ENCODE measurements around the gene TBXAS1.

Gene TBXAS1

GRCh38 chr7:139990571-139991268 is 161.7 kb downstream of the TBXAS1 start:
- Mint-ChIP-seq H3K36me3 (no peaks in the 10 kb centered on the region), H3K4me3 (no peak overlapping the region), H3K4me1 (no peaks in the 10 kb centered on the region), H3K27ac (no peak overlapping the region), H3K9me3 (no peaks in the 10 kb centered on the region)
- DNase-seq (ENCODE audit: low spot score in 2 of 2), result no peak
- ATAC-seq, result no peak

GRCh38 chr7:139991269-139991666 is 162.2 kb downstream of the TBXAS1 start:
- Mint-ChIP-seq H3K36me3 (no peaks in the 10 kb centered on the region), H3K27ac (no peak overlapping the region), H3K4me1 (no peaks in the 10 kb centered on the region), H3K9me3 (no peaks in the 10 kb centered on the region), H3K4me3 (no peak overlapping the region)
- DNase-seq (ENCODE audit: low spot score in 2 of 2) (no peak), ATAC-seq (no peak)

- no peak for ATAC-seq
- H3K27ac Mint-ChIP-seq, result no peak overlapping the region
- no peaks in the 10 kb centered on the region for H3K4me1 Mint-ChIP-seq
Measured at GRCh38 chr7:139991911-139992310, 162.8 kb downstream of the TBXAS1 start.

GRCh38 chr7:139992353-139993044 is 163.4 kb downstream of the TBXAS1 start:
- Mint-ChIP-seq H3K36me3 (no peaks in the 10 kb centered on the region), H3K4me3 (no peak overlapping the region), H3K9me3 (no peaks in the 10 kb centered on the region), H3K4me1 (no peaks in the 10 kb centered on the region), H3K27ac (no peak overlapping the region)
- ATAC-seq (no peak), DNase-seq (ENCODE audit: low spot score in 2 of 2) (no peak)

More at GRCh38 chr7:139991911-139992310, 162.8 kb downstream of the TBXAS1 start:
- Mint-ChIP-seq H3K4me3 (no peak overlapping the region), H3K9me3 (no peaks in the 10 kb centered on the region), H3K36me3 (no peaks in the 10 kb centered on the region)
- DNase-seq (ENCODE audit: low spot score in 2 of 2), result no peak

- Mint-ChIP-seq H3K36me3 (no peaks in the 10 kb centered on the region), H3K9me3 (no peaks in the 10 kb centered on the region), H3K4me1 (no peaks in the 10 kb centered on the region), H3K4me3 (no peak overlapping the region), H3K27ac (no peak overlapping the region)
- ATAC-seq (no peak), DNase-seq (ENCODE audit: low spot score in 2 of 2) (no peak)
Measured at GRCh38 chr7:139993169-139993568, 164.1 kb downstream of the TBXAS1 start.

- DNase-seq (ENCODE audit: low spot score in 2 of 2) (no peak), ATAC-seq (no peak)
- no peaks in the 10 kb centered on the region for H3K36me3 Mint-ChIP-seq
- no peak overlapping the region for H3K4me3 Mint-ChIP-seq
- H3K4me1 Mint-ChIP-seq, result no peaks in the 10 kb centered on the region
- no peaks in the 10 kb centered on the region for H3K9me3 Mint-ChIP-seq
- no peak overlapping the region for H3K27ac Mint-ChIP-seq
Measured at GRCh38 chr7:139993592-139993991, 164.5 kb downstream of the TBXAS1 start.

GRCh38 chr7:139994356-139994755 is 165.3 kb downstream of the TBXAS1 start:
- ATAC-seq (no peak), DNase-seq (ENCODE audit: low spot score in 2 of 2) (no peak)
- H3K36me3 Mint-ChIP-seq, result no peaks in the 10 kb centered on the region
- no peaks in the 10 kb centered on the region for H3K4me1 Mint-ChIP-seq
- H3K9me3 Mint-ChIP-seq, result no peaks in the 10 kb centered on the region
- H3K27ac Mint-ChIP-seq, result no peak overlapping the region
- H3K4me3 Mint-ChIP-seq, result no peak overlapping the region

- Mint-ChIP-seq H3K36me3 (no peaks in the 10 kb centered on the region), H3K4me1 (no peaks in the 10 kb centered on the region), H3K4me3 (no peak overlapping the region), H3K9me3 (no peaks in the 10 kb centered on the region), H3K27ac (no peak overlapping the region)
- DNase-seq (ENCODE audit: low spot score in 2 of 2), result no peak
- ATAC-seq, result no peak
Measured at GRCh38 chr7:139995017-139995915, 166.2 kb downstream of the TBXAS1 start.

- ATAC-seq (no peak), DNase-seq (ENCODE audit: low spot score in 2 of 2) (no peak)
Measured at GRCh38 chr7:139998572-139998971, 169.5 kb downstream of the TBXAS1 start.

GRCh38 chr7:139999516-139999915 is 170.5 kb downstream of the TBXAS1 start:
- Mint-ChIP-seq H3K27ac (no peak overlapping the region), H3K9me3 (no peaks in the 10 kb centered on the region), H3K4me1 (peaks cover 7% of the 10 kb centered on the region), H3K4me3 (no peak overlapping the region), H3K36me3 (no peaks in the 10 kb centered on the region)
- ATAC-seq (no peak), DNase-seq (ENCODE audit: low spot score in 2 of 2) (no peak)

More at GRCh38 chr7:139998572-139998971, 169.5 kb downstream of the TBXAS1 start:
- H3K9me3 Mint-ChIP-seq, result no peaks in the 10 kb centered on the region
- H3K36me3 Mint-ChIP-seq, result no peaks in the 10 kb centered on the region
- no peak overlapping the region for H3K27ac Mint-ChIP-seq
- H3K4me1 Mint-ChIP-seq, result peaks cover 7% of the 10 kb centered on the region
- H3K4me3 Mint-ChIP-seq, result no peak overlapping the region

- Mint-ChIP-seq H3K4me3 (no peak overlapping the region), H3K36me3 (no peaks in the 10 kb centered on the region), H3K9me3 (no peaks in the 10 kb centered on the region), H3K4me1 (peaks cover 7% of the 10 kb centered on the region), H3K27ac (peak overlapping the region; percentile 9)
- no peak for DNase-seq (ENCODE audit: low spot score in 2 of 2)
- ATAC-seq, result no peak
Measured at GRCh38 chr7:140000666-140001268, 171.7 kb downstream of the TBXAS1 start.

GRCh38 chr7:140003913-140004382 is 174.9 kb downstream of the TBXAS1 start:
- DNase-seq (ENCODE audit: low spot score in 2 of 2) (peak in 1 of 2 donors; percentile 59), ATAC-seq (peak; percentile 44)
- Mint-ChIP-seq H3K4me1 (peaks cover 7% of the 10 kb centered on the region), H3K36me3 (no peaks in the 10 kb centered on the region), H3K27ac (no peak overlapping the region), H3K4me3 (no peak overlapping the region), H3K9me3 (no peaks in the 10 kb centered on the region)

- Mint-ChIP-seq H3K9me3 (no peaks in the 10 kb centered on the region), H3K4me1 (peaks cover 7% of the 10 kb centered on the region), H3K4me3 (no peak overlapping the region), H3K27ac (no peak overlapping the region), H3K36me3 (no peaks in the 10 kb centered on the region)
- DNase-seq (ENCODE audit: low spot score in 2 of 2), result no peak
- peak; percentile 37 for ATAC-seq
Measured at GRCh38 chr7:140004672-140005071, 175.6 kb downstream of the TBXAS1 start.

- ATAC-seq (no peak), DNase-seq (ENCODE audit: low spot score in 2 of 2) (no peak)
- no peaks in the 10 kb centered on the region for H3K9me3 Mint-ChIP-seq
- H3K4me3 Mint-ChIP-seq, result no peak overlapping the region
- peaks cover 7% of the 10 kb centered on the region for H3K4me1 Mint-ChIP-seq
- H3K36me3 Mint-ChIP-seq, result no peaks in the 10 kb centered on the region
- no peak overlapping the region for H3K27ac Mint-ChIP-seq
Measured at GRCh38 chr7:140005341-140005740, 176.3 kb downstream of the TBXAS1 start.

All from stimulated activated effector memory CD8-positive, alpha-beta T cell treated with anti-CD3 and anti-CD28 coated beads, Interleukin-12 subunit alpha, Interleukin-12 subunit beta, amount 100 ng/mL, for 72 hours (primary cell).